ENCODE results near the gene OR8S1.

DNA sequence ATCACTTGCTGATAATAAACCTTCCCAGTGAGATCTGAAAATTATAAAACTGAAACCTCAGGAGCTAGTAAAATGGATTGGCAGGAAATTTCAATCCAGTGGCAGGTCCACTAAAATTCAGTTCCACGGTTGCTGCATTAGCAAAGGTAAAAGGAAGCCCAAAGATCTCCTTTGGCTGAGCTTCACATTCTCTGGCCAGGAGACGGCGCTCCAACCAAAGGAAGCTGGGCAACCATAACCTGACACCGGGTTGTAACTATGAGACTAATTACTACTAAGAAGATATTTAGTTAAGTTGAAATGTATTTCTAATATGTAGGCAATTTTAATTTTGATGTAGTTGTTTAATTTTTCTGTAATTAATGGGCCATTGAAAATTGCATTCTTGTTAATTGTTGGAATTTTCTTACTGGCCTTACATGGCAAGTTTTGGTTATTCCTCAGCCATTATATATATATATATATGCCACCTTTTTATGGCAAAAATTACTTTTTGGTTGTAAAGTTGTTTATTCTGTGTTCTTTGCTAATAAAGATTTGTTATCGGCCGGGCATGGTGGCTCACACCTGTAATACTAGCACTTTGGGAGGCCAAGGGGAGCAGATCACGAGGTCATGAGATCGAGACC lies 17.0 kb downstream of the OR8S1 start:
- TF ChIP-seq, protein P1, sequence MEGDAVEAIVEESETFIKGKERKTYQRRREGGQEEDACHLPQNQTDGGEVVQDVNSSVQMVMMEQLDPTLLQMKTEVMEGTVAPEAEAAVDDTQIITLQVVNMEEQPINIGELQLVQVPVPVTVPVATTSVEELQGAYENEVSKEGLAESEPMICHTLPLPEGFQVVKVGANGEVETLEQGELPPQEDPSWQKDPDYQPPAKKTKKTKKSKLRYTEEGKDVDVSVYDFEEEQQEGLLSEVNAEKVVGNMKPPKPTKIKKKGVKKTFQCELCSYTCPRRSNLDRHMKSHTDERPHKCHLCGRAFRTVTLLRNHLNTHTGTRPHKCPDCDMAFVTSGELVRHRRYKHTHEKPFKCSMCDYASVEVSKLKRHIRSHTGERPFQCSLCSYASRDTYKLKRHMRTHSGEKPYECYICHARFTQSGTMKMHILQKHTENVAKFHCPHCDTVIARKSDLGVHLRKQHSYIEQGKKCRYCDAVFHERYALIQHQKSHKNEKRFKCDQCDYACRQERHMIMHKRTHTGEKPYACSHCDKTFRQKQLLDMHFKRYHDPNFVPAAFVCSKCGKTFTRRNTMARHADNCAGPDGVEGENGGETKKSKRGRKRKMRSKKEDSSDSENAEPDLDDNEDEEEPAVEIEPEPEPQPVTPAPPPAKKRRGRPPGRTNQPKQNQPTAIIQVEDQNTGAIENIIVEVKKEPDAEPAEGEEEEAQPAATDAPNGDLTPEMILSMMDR (optimal IDR thresholded peaks at IDR 0.05 in 1 of 3, IDR thresholded peaks at IDR 0.05 in 1 of 3, conservative IDR thresholded peaks at IDR 0.05 in 1 of 3; ENCODE audit: extremely low read depth in 1 of 3, insufficient read depth in 2 of 3, low read length in 3 of 3): peak in 1 of 3 experiments; percentile 83
- no peak for TF ChIP-seq EZH2 (IDR thresholded peaks at IDR 0.05; ENCODE audit: low read length)
